Liver (tissue), 3 donors: ENCODE results near the gene BTBD17.

Experiments used
- CTCF ChIP-seq: fragments of 150-350 bp; IDR thresholded peaks from 2 replicates; pipeline ENCODE4 v1.5.1; 2017; ENCODE audit warnings: improper control_type of control experiment, low read depth, low read length; ENCODE audit not compliant: missing input control
- JUND ChIP-seq, 2 donors: IDR thresholded peaks; 2 replicates each; pipeline ENCODE4 v1.6.1; 2016; ENCODE audit warnings: antibody characterized with exemption in 2 of 2
- donor health status: healthy.
- donor health status: healthy.

- no peak for TF ChIP-seq CTCF
- TF ChIP-seq JUND (IDR thresholded peaks at IDR 0.05), result peak in 1 of 2 donors; percentile 19
Measured at GRCh38 chr17:74386386-74386785, 24.7 kb upstream of the BTBD17 start.
